ENCODE results near the gene SMC1B. TPM values are rescaled to one million over a fixed set of nuclear protein-coding genes. Genes with fewer than 3 reads are reported as not detected.

The SMC1B gene
- total RNA-seq, 2 donors from 2014 or later = not detected

DNA sequence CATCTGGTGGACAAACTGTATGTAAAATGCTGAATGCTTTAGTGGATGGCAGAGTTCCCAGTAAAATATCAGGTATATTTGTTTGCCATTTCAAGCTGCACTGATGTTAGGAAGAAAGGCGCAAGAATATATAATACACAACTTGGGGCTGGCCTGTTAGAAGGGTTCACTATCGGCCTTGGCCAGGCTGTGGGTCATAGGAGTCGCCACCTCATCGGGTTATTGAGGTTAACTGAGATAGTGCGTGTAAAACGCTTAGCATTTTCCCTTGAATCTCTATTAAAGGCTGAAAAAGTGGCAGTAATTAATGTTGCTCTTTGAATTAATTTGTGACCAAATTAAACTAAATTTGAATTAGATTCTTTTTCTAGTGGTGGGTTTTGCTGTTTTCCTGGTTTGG, 98.6 kb downstream of the SMC1B start:
- intact Hi-C loops (cut with DNase I) = no loop called here
- WGBS, 2 donors = 36 to 37% methylated on average over 6 of the region's 6 CpGs
- no peak for DNase-seq
- H3K4me1 ChIP-seq = peaks cover 31% of the 10 kb centered on the region
- no peaks in the 10 kb centered on the region for H3K27me3 ChIP-seq
- no peak for ATAC-seq
- no peaks in the 10 kb centered on the region for H3K36me3 ChIP-seq (replicated peaks in 1 of 2; ENCODE audit: insufficient read depth in 1 of 2, low read depth in 2 of 2)
- peak overlapping the region; percentile 21 to 64 (median 42) for H3K27ac ChIP-seq
- H3K4me3 ChIP-seq = no peak overlapping the region
- H3K9me3 ChIP-seq = no peaks in the 10 kb centered on the region
- TF ChIP-seq POLR2A (IDR thresholded peaks at IDR 0.05) = no peak

DNA sequence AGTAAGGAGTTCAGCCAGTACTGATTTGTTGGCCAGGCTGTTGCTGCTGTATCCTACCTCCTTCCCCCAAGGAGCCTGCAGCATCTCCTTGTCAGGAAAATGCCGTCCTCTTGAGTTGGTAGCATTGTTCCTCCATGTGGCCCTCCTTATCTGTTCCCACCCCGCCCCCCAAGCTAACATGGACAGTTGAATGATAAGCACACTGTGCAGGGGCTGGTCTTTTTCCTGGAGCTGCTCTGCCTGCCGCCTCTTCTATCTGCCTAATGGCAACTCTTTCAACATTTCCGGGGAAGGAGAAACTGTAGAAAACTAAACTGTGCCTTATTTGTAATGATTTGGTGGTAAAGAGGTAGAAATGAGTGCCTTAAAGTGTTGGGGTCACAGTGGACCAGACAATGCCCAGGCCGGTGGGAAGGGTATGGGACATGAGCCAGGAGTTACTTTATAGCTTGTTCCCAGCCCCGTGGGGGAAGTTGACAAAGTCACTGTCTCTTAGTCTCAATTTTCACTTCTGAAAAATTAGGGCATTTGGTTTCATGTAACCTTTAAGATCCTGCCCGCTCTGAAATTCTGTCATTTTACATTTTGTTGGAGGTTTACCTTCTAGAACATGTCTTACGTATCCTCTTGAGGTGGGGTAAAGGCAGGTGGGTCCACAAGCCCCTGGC, 99.2 kb downstream of the SMC1B start:
- Histone ChIP-seq H3K27me3 (no peaks in the 10 kb centered on the region), H3K4me3 (no peak overlapping the region), H3K9me3 (no peaks in the 10 kb centered on the region), H3K27ac (peak overlapping the region; percentile 21 to 64 (median 42)), H3K36me3 (replicated peaks in 1 of 2; ENCODE audit: insufficient read depth in 1 of 2, low read depth in 2 of 2) (no peaks in the 10 kb centered on the region), H3K4me1 (peaks cover 27% of the 10 kb centered on the region)
- intact Hi-C loops (cut with DNase I) = no loop called here
- TF ChIP-seq, protein P1, sequence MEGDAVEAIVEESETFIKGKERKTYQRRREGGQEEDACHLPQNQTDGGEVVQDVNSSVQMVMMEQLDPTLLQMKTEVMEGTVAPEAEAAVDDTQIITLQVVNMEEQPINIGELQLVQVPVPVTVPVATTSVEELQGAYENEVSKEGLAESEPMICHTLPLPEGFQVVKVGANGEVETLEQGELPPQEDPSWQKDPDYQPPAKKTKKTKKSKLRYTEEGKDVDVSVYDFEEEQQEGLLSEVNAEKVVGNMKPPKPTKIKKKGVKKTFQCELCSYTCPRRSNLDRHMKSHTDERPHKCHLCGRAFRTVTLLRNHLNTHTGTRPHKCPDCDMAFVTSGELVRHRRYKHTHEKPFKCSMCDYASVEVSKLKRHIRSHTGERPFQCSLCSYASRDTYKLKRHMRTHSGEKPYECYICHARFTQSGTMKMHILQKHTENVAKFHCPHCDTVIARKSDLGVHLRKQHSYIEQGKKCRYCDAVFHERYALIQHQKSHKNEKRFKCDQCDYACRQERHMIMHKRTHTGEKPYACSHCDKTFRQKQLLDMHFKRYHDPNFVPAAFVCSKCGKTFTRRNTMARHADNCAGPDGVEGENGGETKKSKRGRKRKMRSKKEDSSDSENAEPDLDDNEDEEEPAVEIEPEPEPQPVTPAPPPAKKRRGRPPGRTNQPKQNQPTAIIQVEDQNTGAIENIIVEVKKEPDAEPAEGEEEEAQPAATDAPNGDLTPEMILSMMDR (IDR thresholded peaks at IDR 0.05) = no peak
- TF ChIP-seq POLR2A (IDR thresholded peaks at IDR 0.05) = no peak
- WGBS, 2 donors = 29 to 31% methylated on average over 8 of the region's 8 CpGs
- no peak for DNase-seq
- no peak for ATAC-seq

DNA sequence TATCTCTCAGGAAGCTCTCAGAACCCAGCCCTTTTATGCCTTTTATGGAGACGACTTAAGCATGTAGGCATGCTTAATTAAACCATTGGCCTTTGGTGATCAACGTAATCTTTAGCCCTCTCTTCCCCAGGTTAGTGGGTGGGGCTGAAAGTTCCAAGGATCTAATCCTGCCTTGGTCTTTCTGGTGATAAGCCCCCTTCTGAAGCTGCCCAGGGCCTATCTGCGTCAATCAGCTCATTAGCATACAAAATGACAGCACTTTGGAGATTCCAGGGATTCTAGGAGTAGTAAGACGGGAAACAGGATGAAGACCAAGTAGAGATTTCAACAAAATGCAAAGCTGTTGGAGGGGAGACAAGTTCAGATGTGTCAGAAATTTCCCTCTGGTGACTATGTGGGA, 100.5 kb downstream of the SMC1B start:
- DNase-seq (no peak), ATAC-seq (no peak)
- Histone ChIP-seq H3K27me3 (no peaks in the 10 kb centered on the region), H3K4me3 (no peak overlapping the region), H3K27ac (no peak overlapping the region), H3K36me3 (replicated peaks in 1 of 2; ENCODE audit: insufficient read depth in 1 of 2, low read depth in 2 of 2) (no peaks in the 10 kb centered on the region), H3K9me3 (no peaks in the 10 kb centered on the region), H3K4me1 (peaks cover 31% of the 10 kb centered on the region)
- no peak for TF ChIP-seq POLR2A (IDR thresholded peaks at IDR 0.05)
- TF ChIP-seq, protein P1 (IDR thresholded peaks at IDR 0.05) = no peak
- intact Hi-C loops (cut with DNase I) = no loop called here
- 79 to 91% methylated on average over 4 of the region's 4 CpGs for WGBS, 2 donors

DNA sequence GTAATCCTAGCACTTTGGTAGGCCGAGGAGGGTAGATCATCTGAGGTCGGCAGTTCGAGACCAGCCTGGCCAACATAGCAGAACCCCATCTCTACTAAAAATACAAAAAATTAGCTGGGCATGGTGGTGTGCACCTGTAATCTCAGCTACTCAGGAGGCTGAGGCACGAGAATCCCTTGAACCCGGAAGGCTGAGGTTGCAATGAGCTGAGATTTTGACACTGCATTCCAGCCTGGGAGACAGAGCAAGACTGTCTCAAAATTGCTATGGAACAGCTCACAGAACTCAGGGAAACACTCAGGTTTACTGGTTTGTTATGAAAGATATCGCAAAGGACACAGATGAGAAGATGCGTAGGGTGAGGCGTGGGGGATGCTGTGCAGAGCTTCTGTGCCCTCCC, 101.0 kb downstream of the SMC1B start:
- WGBS, 2 donors = 89 to 93% methylated on average over 7 to 8 of the region's 8 CpGs

DNA sequence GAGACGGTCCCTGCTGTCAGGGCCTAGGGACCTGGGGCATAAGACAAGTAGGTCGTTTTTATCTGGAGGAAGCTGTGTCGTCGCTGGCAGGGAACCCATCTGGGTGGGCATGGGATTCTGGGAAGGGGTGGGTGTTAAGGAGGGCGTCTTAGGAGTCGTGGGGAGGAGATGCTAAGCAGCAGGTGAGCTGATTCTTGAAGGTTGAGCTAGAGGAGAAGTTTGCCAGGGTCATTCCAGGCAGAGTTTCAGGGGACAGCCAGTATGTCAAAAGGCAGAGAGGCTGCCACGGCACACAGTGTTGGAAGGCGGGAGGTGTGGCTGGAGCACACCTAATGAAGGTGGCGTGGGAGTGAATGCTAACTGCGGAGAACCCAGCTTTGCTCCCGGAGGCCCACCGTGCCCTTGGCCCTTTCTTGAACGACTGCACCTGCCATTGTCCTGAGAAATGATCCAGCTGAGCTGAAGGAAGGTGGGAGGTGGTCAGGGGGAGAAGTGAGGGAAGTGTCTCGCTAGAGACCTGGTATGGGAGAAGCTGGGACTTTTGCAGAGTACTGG, 102.3 kb downstream of the SMC1B start:
- 31 to 32% methylated on average over 14 of the region's 14 CpGs for WGBS, 2 donors
- Histone ChIP-seq H3K4me1 (peaks cover 31% of the 10 kb centered on the region), H3K27me3 (no peaks in the 10 kb centered on the region), H3K36me3 (replicated peaks in 1 of 2; ENCODE audit: insufficient read depth in 1 of 2, low read depth in 2 of 2) (no peaks in the 10 kb centered on the region), H3K27ac (no peak overlapping the region), H3K9me3 (no peaks in the 10 kb centered on the region), H3K4me3 (no peak overlapping the region)
- ATAC-seq (no peak), DNase-seq (peak in 1 of 4 donors; percentile 16)
- no peak for TF ChIP-seq POLR2A (IDR thresholded peaks at IDR 0.05)
- TF ChIP-seq, protein P1 (IDR thresholded peaks at IDR 0.05) = no peak
- intact Hi-C loops (cut with DNase I) = no loop called here

More for the DNA sequence above, 101.0 kb downstream of the SMC1B start:
- intact Hi-C loops (cut with DNase I) = no loop called here
- Histone ChIP-seq H3K4me3 (no peak overlapping the region), H3K36me3 (replicated peaks in 1 of 2; ENCODE audit: insufficient read depth in 1 of 2, low read depth in 2 of 2) (no peaks in the 10 kb centered on the region), H3K4me1 (peaks cover 31% of the 10 kb centered on the region), H3K27me3 (no peaks in the 10 kb centered on the region), H3K27ac (no peak overlapping the region), H3K9me3 (no peaks in the 10 kb centered on the region)
- DNase-seq (no peak), ATAC-seq (no peak)
- TF ChIP-seq POLR2A (IDR thresholded peaks at IDR 0.05) = no peak
- TF ChIP-seq, protein P1 (IDR thresholded peaks at IDR 0.05) = no peak
